ENCODE results near the gene PDC. TPM values are rescaled to one million over a fixed set of nuclear protein-coding genes. Genes with fewer than 3 reads are reported as not detected.

Gene PDC
- total and polyA plus RNA-seq, 2 experiments from 2014 or later = not detected

Other genes starting within 250 kb of the PDC start
- 2.0 and 2.1 TPM in 2 replicates for gene PRG4, start 164.8 kb downstream of the PDC start, total RNA-seq
- gene PRG4, start 164.8 kb downstream of the PDC start, polyA plus RNA-seq = 1.1 and 3.9 TPM in 2 replicates
- 51.5 and 58.4 TPM in 2 replicates for gene TPR, start 85.9 kb downstream of the PDC start, total RNA-seq
- gene TPR, start 85.9 kb downstream of the PDC start, polyA plus RNA-seq = 65.1 and 79.4 TPM in 2 replicates
- gene ODR4, start 85.3 kb downstream of the PDC start, total RNA-seq = 22.1 and 29.2 TPM in 2 replicates
- 22.3 and 22.8 TPM in 2 replicates for gene ODR4, start 85.3 kb downstream of the PDC start, polyA plus RNA-seq
- 19.1 and 21.9 TPM in 2 replicates for gene PTGS2, start 219.3 kb upstream of the PDC start, total RNA-seq
- gene PTGS2, start 219.3 kb upstream of the PDC start, polyA plus RNA-seq = 6.2 and 9.9 TPM in 2 replicates